OCI-LY7 (cell line): Measurements from ENCODE around the gene ENOX1.

Experiments
- EZH2phosphoT487 ChIP-seq: fragments of 200-600 bp; sonication (generic); IDR thresholded peaks from 2 replicates; pipeline ENCODE4 v1.6.1; 2018; ENCODE audit warnings: low read depth, borderline replicate concordance, mild to moderate bottlenecking, mixed run types, antibody characterized with exemption, low read length, moderate library complexity, mixed read lengths
- TF ChIP-seq, protein P1 (sequence below): fragments of 200-600 bp; sonication (generic); conservative IDR thresholded peaks from 2 replicates; pipeline ENCODE4 v1.5.1; 2014; ENCODE audit warnings: mild to moderate bottlenecking, antibody characterized with exemption, low read length, moderate library complexity, mixed read lengths

DNA sequence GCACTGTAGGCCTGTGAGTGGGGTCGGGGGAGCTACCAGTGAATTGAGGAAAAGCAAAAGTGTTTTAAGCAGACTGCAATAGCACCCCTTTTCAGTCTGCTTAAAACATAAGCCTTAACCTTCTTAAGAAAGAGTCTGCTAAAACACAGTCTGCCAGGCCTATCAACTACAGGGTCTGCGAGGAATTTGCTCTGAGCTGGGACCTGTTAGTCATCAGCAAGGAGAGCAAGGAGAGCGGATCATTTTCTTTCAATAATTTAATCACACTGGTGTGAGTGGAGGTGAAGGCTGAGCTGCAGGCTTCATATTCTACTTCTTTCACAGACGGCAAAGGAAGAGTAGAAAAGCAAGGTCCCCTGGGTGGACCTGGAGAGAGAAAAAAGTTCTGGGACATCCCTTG is 342.7 kb downstream of the ENOX1 start:
- TF ChIP-seq, protein P1, sequence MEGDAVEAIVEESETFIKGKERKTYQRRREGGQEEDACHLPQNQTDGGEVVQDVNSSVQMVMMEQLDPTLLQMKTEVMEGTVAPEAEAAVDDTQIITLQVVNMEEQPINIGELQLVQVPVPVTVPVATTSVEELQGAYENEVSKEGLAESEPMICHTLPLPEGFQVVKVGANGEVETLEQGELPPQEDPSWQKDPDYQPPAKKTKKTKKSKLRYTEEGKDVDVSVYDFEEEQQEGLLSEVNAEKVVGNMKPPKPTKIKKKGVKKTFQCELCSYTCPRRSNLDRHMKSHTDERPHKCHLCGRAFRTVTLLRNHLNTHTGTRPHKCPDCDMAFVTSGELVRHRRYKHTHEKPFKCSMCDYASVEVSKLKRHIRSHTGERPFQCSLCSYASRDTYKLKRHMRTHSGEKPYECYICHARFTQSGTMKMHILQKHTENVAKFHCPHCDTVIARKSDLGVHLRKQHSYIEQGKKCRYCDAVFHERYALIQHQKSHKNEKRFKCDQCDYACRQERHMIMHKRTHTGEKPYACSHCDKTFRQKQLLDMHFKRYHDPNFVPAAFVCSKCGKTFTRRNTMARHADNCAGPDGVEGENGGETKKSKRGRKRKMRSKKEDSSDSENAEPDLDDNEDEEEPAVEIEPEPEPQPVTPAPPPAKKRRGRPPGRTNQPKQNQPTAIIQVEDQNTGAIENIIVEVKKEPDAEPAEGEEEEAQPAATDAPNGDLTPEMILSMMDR, result no peak
- TF ChIP-seq EZH2phosphoT487, result no peak
